Breast epithelium (tissue), 3 donors: Measurements from ENCODE around the gene RAMP3.

Source experiments
- CTCF ChIP-seq, 3 donors: fragments of 450-650 bp; IDR thresholded peaks; one replicate each; pipeline ENCODE4 v1.5.1; 2016 to 2017; ENCODE audit warnings: antibody characterized with exemption in 3 of 3, mild to moderate bottlenecking in 3 of 3, moderate library complexity in 3 of 3
- POLR2A ChIP-seq: fragments of 450-650 bp; IDR thresholded peaks from one replicate; pipeline ENCODE4 v1.6.1; 2016; ENCODE audit warnings: antibody characterized with exemption, mild to moderate bottlenecking, moderate library complexity
- POLR2AphosphoS5 ChIP-seq, 3 donors: sonication (generic); formaldehyde crosslinking; IDR thresholded peaks; one replicate each; pipeline ENCODE4 v1.6.1; 2017; ENCODE audit warnings: antibody characterized with exemption in 3 of 3

- TF ChIP-seq POLR2A (no peak), CTCF (IDR thresholded peaks at IDR 0.05) (no peak), POLR2AphosphoS5 (IDR thresholded peaks at IDR 0.05) (no peak)
These were observed 27.7 kb upstream of the RAMP3 start for GRCh38 chr7:45129906-45130305.
